Measurements from ENCODE around the gene MAD1L1.

DNA sequence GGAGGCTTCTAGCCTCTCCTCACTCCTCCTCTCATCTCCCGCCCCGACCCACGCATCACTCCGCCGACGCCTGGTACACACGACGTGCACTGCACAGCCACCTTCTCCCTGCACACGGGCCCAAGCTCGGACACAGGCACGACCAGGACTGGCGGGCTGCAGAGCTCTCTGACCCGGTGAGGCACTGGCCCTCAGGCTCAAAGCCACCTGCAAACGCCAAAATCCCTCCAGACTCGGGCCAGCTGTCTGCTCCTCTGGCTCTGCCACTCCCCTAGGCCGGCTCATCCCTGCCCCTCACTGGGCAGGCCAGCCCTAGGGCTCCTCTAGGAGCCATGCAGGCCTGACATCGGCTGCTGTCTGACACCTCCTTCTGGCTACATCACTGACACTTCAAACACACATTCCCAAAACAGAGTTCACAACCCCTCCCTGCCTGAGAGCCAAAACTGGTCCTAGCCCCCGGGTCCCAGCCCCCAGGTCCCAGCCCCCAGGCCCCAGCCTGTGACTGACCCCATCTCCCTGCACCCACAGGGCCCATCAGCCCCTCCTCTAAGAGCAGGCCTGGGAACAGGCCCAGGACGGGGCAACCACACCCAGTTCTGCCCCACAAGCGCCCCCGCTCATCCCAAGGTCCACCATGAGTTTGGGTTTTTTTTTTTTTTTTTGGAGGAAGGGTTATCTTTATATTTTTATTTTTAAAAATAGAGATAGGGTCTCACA is 35.1 kb downstream of the MAD1L1 start:
- TF ChIP-seq EZH2 (IDR thresholded peaks at IDR 0.05; ENCODE audit: insufficient read depth, poor library complexity, severe bottlenecking) (no peak), EZH2phosphoT487 (IDR thresholded peaks at IDR 0.05; ENCODE audit: insufficient read depth, low read depth) (no peak)
